ENCODE results near the gene XRCC4. TPM values are rescaled to one million over a fixed set of nuclear protein-coding genes. Genes with fewer than 3 reads are reported as not detected.
A peak's percentile ranks its signal among the peaks of the same experiment; 100 is the strongest.

Gene XRCC4
- total RNA-seq, 4 donors from 2014 or later = 1.8 to 3.5 (median 2.6) TPM

- DNase-seq (no peak), ATAC-seq (no peak)
- H3K4me3 ChIP-seq = no peak overlapping the region
- no peaks in the 10 kb centered on the region for H3K36me3 ChIP-seq
- H3K27ac ChIP-seq = no peak overlapping the region
- TF ChIP-seq POLR2A (IDR thresholded peaks at IDR 0.05) (no peak), CTCF (IDR thresholded peaks at IDR 0.05 in 4 of 5, conservative IDR thresholded peaks at IDR 0.05 in 1 of 5) (no peak)
- H3K4me1 ChIP-seq = peaks cover 0 to 5% of the 10 kb centered on the region in 2 donors
- in situ Hi-C loops (cut with MboI; ENCODE audit: low sequenced_read_pairs in 4 of 4) (no loop called here), intact Hi-C loops (cut with DNase I; ENCODE audit: low total_unique reads) (no loop called here)
- no peaks in the 10 kb centered on the region for H3K27me3 ChIP-seq
- H3K9me3 ChIP-seq = no peaks in the 10 kb centered on the region
Observed at GRCh38 chr5:83034528-83035207, 42.7 kb upstream of the XRCC4 start.

- in situ Hi-C loops (cut with MboI; ENCODE audit: low sequenced_read_pairs in 4 of 4) (no loop called here), intact Hi-C loops (cut with DNase I; ENCODE audit: low total_unique reads) (no loop called here)
- H3K36me3 ChIP-seq = no peaks in the 10 kb centered on the region
- no peak overlapping the region for H3K27ac ChIP-seq
- DNase-seq (peak; percentile 17 to 64), ATAC-seq (peak; percentile 75 to 87)
- no peaks in the 10 kb centered on the region for H3K27me3 ChIP-seq
- no peaks in the 10 kb centered on the region for H3K9me3 ChIP-seq
- TF ChIP-seq POLR2A (IDR thresholded peaks at IDR 0.05) = no peak
- no peak for TF ChIP-seq CTCF (IDR thresholded peaks at IDR 0.05 in 4 of 5, conservative IDR thresholded peaks at IDR 0.05 in 1 of 5)
- H3K4me3 ChIP-seq = no peak overlapping the region
- peaks cover 0 to 5% of the 10 kb centered on the region in 2 donors for H3K4me1 ChIP-seq
Observed at GRCh38 chr5:83035373-83036100, 41.8 kb upstream of the XRCC4 start.

DNA sequence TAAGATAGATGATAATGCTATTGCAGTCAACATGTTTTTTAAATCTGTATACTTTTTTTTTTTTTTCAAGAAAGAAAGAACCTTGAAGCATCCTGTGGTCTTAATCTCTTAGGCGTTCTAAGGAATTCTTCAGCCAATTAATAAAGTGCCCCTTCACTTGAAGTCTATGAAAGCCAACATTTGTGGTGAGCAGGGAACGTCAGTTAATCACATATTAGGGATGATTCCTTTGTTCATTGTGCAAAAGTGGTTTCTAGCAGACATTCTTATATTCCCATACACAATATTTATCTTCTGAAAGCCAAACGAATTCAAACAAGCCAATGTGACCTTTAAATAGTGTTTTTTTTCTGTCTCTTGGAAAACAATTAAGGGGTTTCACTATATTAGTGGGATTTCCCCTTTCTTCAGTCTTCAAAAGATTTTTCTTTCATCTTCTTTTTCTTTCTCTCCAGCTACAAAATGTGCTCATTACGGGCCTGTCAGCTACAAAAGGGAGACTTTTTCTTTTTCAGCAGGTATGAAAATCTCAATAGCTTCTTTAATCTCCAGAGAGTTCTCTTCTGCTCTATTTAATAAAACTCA lies 40.3 kb upstream of the XRCC4 start:
- Histone ChIP-seq H3K4me3 (no peak overlapping the region), H3K9me3 (no peaks in the 10 kb centered on the region), H3K36me3 (no peaks in the 10 kb centered on the region), H3K4me1 (peaks cover 0 to 5% of the 10 kb centered on the region in 2 donors), H3K27ac (no peak overlapping the region), H3K27me3 (no peaks in the 10 kb centered on the region)
- intact Hi-C loops (cut with DNase I; ENCODE audit: low total_unique reads) (no loop called here), in situ Hi-C loops (cut with MboI; ENCODE audit: low sequenced_read_pairs in 4 of 4) (no loop called here)
- ATAC-seq (no peak), DNase-seq (no peak)
- no peak for TF ChIP-seq POLR2A (IDR thresholded peaks at IDR 0.05)
- TF ChIP-seq CTCF (IDR thresholded peaks at IDR 0.05 in 4 of 5, conservative IDR thresholded peaks at IDR 0.05 in 1 of 5) = no peak

DNA sequence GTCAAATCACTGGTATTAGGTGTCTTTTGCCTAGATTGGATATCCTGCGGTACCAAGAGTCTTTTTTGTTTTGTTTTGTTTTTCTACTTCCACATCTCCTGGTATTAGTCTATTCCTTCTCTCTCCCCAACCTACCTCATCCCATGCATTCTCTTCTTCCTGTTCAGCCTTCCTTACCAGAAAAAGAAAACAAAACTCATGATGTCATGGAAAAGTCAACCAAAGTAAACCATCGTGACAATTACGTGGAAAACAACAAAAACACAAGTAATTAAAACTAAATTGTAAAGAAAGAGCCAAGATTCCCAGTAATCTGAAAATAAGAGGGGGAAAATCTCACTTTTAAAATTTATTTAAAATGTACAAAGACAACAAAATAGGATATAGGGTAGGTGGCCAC lies 38.4 kb upstream of the XRCC4 start:
- H3K4me3 ChIP-seq = no peak overlapping the region
- H3K36me3 ChIP-seq = no peaks in the 10 kb centered on the region
- no peaks in the 10 kb centered on the region for H3K9me3 ChIP-seq
- no peak for ATAC-seq
- TF ChIP-seq CTCF (IDR thresholded peaks at IDR 0.05 in 4 of 5, conservative IDR thresholded peaks at IDR 0.05 in 1 of 5) (no peak), POLR2A (IDR thresholded peaks at IDR 0.05) (no peak)
- no peak overlapping the region for H3K27ac ChIP-seq
- no peaks in the 10 kb centered on the region for H3K27me3 ChIP-seq
- intact Hi-C loops (cut with DNase I; ENCODE audit: low total_unique reads) (no loop called here), in situ Hi-C loops (cut with MboI; ENCODE audit: low sequenced_read_pairs in 4 of 4) (no loop called here)
- no peak for DNase-seq
- H3K4me1 ChIP-seq = peaks cover 0 to 5% of the 10 kb centered on the region in 2 donors

All from gastrocnemius medialis (tissue), 4 donors.